Measurements from ENCODE around the gene COMMD8. TPM values are rescaled to one million over a fixed set of nuclear protein-coding genes. Genes with fewer than 3 reads are reported as not detected.
A peak's percentile ranks its signal among the peaks of the same experiment; 100 is the strongest.

COMMD8 gene
- total and polyA plus RNA-seq, 10 of the 15 experiments (the other 5 are each of a cell fraction or from before 2014, with no cell fraction given) = 27.6 to 156 (median 48.4) TPM

GRCh38 chr4:47494124-47494430 is 30.6 kb upstream of the COMMD8 start (continued):
- TF ChIP-seq ETV6 (conservative IDR thresholded peaks at IDR 0.05 in 1 of 2, IDR thresholded peaks at IDR 0.05 in 1 of 2; ENCODE audit: borderline replicate concordance in 1 of 2, low read depth in 1 of 2) (no peak), PAX8 (IDR thresholded peaks at IDR 0.05) (no peak), CREB1 (IDR thresholded peaks at IDR 0.05; ENCODE audit: low read depth) (no peak), CBX5 (IDR thresholded peaks at IDR 0.05; ENCODE audit: low read depth) (no peak), IRF4 (IDR thresholded peaks at IDR 0.05; ENCODE audit: low read depth, low read length) (no peak), TBL1XR1 (IDR thresholded peaks at IDR 0.05; ENCODE audit: low read depth, low read length) (no peak), ZZZ3 (IDR thresholded peaks at IDR 0.05; ENCODE audit: control insufficient read depth, insufficient read length, low read depth) (no peak), MEF2A (IDR thresholded peaks at IDR 0.05; ENCODE audit: insufficient read depth, low read depth, low read length) (no peak), TAF1 (IDR thresholded peaks at IDR 0.05; ENCODE audit: borderline replicate concordance, low read depth, low read length) (no peak), NKRF (conservative IDR thresholded peaks at IDR 0.05) (no peak), POLR2AphosphoS2 (IDR thresholded peaks at IDR 0.05; ENCODE audit: low read depth, low read length) (no peak), NFYA (IDR thresholded peaks at IDR 0.05; ENCODE audit: borderline replicate concordance, low read depth, low read length) (no peak), ZNF207 (IDR thresholded peaks at IDR 0.05; ENCODE audit: borderline replicate concordance) (no peak), RCOR1 (conservative IDR thresholded peaks at IDR 0.05; ENCODE audit: low read depth, low read length) (no peak), PBX3 (IDR thresholded peaks at IDR 0.05; ENCODE audit: insufficient replicate concordance, low read depth, low read length) (no peak), POLR2AphosphoS5 (IDR thresholded peaks at IDR 0.05; ENCODE audit: low read length) (no peak), NBN (IDR thresholded peaks at IDR 0.05) (0 out of 2 replicates have a peak, but pooled peaks have one; percentile 13), PML (IDR thresholded peaks at IDR 0.05; ENCODE audit: low read length) (no peak), EED (IDR thresholded peaks at IDR 0.05; ENCODE audit: low read depth) (no peak), MLLT1 (IDR thresholded peaks at IDR 0.05) (peak; percentile 24; the same call in 1 of the 2 replicates), REST (IDR thresholded peaks at IDR 0.05; ENCODE audit: low read depth, low read length) (no peak), CHD2 (IDR thresholded peaks at IDR 0.05; ENCODE audit: borderline replicate concordance, low read depth, low read length) (no peak)
